ENCODE measurements around the gene SUCO.
"Not testable (repeated sequence)": the region's sequence is repeated elsewhere in the genome, so short reads cannot be mapped to it uniquely, and the experiment has no call there.

Gene SUCO

DNA sequence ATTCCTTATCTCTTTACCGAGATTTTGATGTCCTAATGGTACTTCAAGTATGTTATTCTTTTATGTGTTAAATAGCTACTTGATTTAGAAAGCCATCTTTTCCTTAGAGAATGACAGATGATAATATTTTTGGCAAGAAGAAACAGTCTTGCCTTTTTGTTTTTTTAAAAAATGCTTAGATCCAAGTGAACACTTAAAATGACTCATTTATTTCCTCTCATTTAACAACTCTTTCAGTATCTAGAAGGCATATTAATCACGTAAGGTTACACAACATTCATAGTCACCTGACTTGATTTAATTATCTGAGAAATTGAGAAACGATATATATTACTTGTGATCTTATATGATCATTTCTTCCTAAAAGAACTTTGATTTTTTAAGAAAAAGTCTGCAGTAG lies 52.4 kb downstream of the SUCO start:
- Histone ChIP-seq H3K9me3 (ENCODE audit: control insufficient read depth in 1 of 2, low read length in 2 of 2) (no peaks in the 10 kb centered on the region), H3K4me1 (ENCODE audit: control insufficient read depth in 1 of 2, insufficient read depth in 2 of 2, low read length in 2 of 2) (no peaks in the 10 kb centered on the region), H3K4me3 (ENCODE audit: low read depth in 1 of 2, low read length in 2 of 2) (no peak overlapping the region), H3K9ac (ENCODE audit: low read depth in 1 of 2, low read length in 2 of 2) (no peak overlapping the region), H3K27ac (ENCODE audit: low read depth, low read length) (no peak overlapping the region), H3K27me3 (ENCODE audit: control insufficient read depth in 1 of 2, insufficient read depth in 2 of 2, low read length in 2 of 2) (no peaks in the 10 kb centered on the region), H3K36me3 (ENCODE audit: control insufficient read depth in 1 of 2, insufficient read depth in 2 of 2, low read length in 2 of 2) (peaks cover 8 to 24% of the 10 kb centered on the region in 2 donors)

DNA sequence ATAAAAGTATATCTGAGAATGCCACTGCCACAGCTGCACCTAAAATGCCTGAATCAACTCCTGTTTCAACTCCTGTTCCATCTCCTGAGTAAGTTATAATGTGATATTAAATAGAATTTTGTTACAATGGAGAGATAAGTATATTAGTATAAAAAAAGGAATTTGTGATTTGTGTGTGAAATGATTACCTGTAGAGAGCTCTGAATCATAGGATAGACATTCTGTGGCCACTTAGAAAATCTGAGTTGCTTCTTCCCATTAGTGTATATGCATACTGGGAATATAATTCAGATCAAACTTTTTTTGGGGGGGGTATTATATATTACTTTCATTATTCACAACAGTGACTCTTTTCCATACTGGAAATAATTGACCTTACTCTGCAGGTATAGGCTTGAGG lies 52.9 kb downstream of the SUCO start:
- H3K27ac ChIP-seq (ENCODE audit: low read depth, low read length) = no peak overlapping the region
- no peaks in the 10 kb centered on the region for H3K9me3 ChIP-seq (ENCODE audit: control insufficient read depth in 1 of 2, low read length in 2 of 2)
- H3K27me3 ChIP-seq (ENCODE audit: control insufficient read depth in 1 of 2, insufficient read depth in 2 of 2, low read length in 2 of 2) = no peaks in the 10 kb centered on the region
- H3K4me1 ChIP-seq (ENCODE audit: control insufficient read depth in 1 of 2, insufficient read depth in 2 of 2, low read length in 2 of 2) = no peaks in the 10 kb centered on the region
- H3K9ac ChIP-seq (ENCODE audit: low read depth in 1 of 2, low read length in 2 of 2) = no peak overlapping the region
- H3K36me3 ChIP-seq (ENCODE audit: control insufficient read depth in 1 of 2, insufficient read depth in 2 of 2, low read length in 2 of 2) = peaks cover 13 to 29% of the 10 kb centered on the region in 2 donors
- H3K4me3 ChIP-seq (ENCODE audit: low read depth in 1 of 2, low read length in 2 of 2) = no peak overlapping the region

DNA sequence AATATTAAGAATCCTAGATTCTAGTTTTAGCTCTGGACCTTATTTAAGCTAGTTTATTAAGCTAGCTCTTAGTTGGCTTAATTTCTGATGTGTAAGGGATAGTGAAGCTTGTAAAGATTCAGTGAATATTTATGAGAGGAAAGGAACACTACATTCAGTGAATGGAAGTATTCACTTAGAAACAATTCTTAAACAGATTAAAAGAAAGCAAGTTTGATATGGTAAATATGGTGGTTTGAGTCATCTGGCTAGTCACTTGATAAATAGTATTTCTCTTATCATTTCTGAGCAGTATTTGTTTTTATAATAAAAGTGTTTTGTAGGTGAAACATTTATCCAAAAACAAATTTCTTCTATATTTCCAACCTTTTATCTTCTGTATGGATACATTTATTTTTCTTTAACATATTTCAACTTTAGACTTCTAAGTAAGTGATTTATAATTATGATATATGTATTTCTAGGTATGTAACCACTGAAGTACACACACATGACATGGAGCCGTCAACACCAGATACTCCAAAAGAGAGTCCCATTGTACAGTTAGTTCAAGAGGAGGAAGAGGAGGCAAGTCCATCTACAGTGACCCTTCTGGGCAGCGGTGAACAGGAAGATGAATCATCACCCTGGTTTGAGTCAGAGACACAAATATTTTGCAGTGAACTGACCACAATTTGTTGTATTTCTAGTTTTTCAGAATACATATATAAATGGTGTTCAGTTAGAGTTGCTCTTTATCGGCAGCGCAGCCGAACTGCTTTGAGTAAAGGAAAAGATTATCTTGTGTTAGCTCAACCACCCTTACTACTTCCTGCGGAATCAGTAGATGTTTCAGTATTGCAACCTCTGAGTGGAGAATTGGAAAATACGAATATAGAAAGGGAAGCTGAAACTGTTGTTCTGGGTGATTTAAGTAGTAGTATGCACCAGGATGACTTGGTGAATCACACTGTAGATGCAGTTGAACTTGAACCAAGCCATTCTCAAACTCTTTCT lies 55.6 kb downstream of the SUCO start:
- no peak overlapping the region for H3K27ac ChIP-seq (ENCODE audit: low read depth, low read length)
- H3K36me3 ChIP-seq (ENCODE audit: control insufficient read depth in 1 of 2, insufficient read depth in 2 of 2, low read length in 2 of 2) = peaks cover 13 to 25% of the 10 kb centered on the region in 2 donors
- no peak overlapping the region for H3K9ac ChIP-seq (ENCODE audit: low read depth in 1 of 2, low read length in 2 of 2)
- no peaks in the 10 kb centered on the region for H3K27me3 ChIP-seq (ENCODE audit: control insufficient read depth in 1 of 2, insufficient read depth in 2 of 2, low read length in 2 of 2)
- no peak overlapping the region for H3K4me3 ChIP-seq (ENCODE audit: low read depth in 1 of 2, low read length in 2 of 2)
- no peaks in the 10 kb centered on the region for H3K9me3 ChIP-seq (ENCODE audit: control insufficient read depth in 1 of 2, low read length in 2 of 2)
- no peaks in the 10 kb centered on the region for H3K4me1 ChIP-seq (ENCODE audit: control insufficient read depth in 1 of 2, insufficient read depth in 2 of 2, low read length in 2 of 2)

DNA sequence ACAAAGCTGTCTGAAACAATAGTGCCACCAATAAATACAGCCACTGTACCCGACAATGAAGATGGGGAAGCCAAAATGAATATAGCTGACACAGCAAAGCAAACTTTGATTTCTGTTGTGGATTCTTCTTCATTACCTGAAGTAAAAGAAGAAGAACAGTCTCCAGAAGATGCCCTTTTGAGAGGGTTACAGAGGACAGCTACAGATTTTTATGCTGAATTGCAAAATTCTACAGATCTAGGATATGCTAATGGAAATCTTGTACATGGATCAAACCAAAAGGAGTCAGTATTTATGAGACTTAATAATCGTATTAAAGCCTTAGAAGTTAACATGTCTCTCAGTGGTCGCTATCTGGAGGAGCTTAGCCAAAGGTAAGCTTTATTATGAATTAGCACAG lies 56.6 kb downstream of the SUCO start:
- no peaks in the 10 kb centered on the region for H3K9me3 ChIP-seq (ENCODE audit: control insufficient read depth in 1 of 2, low read length in 2 of 2)
- H3K27ac ChIP-seq (ENCODE audit: low read depth, low read length) = no peak overlapping the region
- peaks cover 13 to 25% of the 10 kb centered on the region in 2 donors for H3K36me3 ChIP-seq (ENCODE audit: control insufficient read depth in 1 of 2, insufficient read depth in 2 of 2, low read length in 2 of 2)
- H3K4me3 ChIP-seq (ENCODE audit: low read depth in 1 of 2, low read length in 2 of 2) = no peak overlapping the region
- no peaks in the 10 kb centered on the region for H3K4me1 ChIP-seq (ENCODE audit: control insufficient read depth in 1 of 2, insufficient read depth in 2 of 2, low read length in 2 of 2)
- no peaks in the 10 kb centered on the region for H3K27me3 ChIP-seq (ENCODE audit: control insufficient read depth in 1 of 2, insufficient read depth in 2 of 2, low read length in 2 of 2)
- H3K9ac ChIP-seq (ENCODE audit: low read depth in 1 of 2, low read length in 2 of 2) = no peak overlapping the region

DNA sequence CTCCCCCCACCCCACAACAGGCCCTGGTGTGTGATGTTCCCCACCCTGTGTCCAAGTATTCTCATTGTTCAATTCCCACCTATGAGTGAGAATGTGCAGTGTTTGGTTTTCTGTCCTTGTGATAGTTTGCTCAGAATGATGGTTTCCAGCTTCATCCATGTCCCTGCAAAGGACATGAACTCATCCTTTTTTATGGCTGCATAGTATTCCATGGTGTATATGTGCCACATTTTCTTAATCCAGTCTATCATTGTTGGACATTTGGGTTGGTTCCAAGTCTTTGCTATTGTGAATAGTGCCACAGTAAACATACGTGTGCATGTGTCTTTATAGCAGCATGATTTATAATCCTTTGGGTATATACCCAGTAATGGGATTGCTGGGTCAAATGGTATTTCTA lies 58.5 kb downstream of the SUCO start:
- not testable (repeated sequence) for H3K4me3 ChIP-seq (ENCODE audit: low read depth in 1 of 2, low read length in 2 of 2); H3K27ac ChIP-seq (ENCODE audit: low read depth, low read length); H3K9me3 ChIP-seq (ENCODE audit: control insufficient read depth in 1 of 2, low read length in 2 of 2); H3K4me1 ChIP-seq (ENCODE audit: control insufficient read depth in 1 of 2, insufficient read depth in 2 of 2, low read length in 2 of 2); H3K9ac ChIP-seq (ENCODE audit: low read depth in 1 of 2, low read length in 2 of 2); H3K27me3 ChIP-seq (ENCODE audit: control insufficient read depth in 1 of 2, insufficient read depth in 2 of 2, low read length in 2 of 2)
- H3K36me3 ChIP-seq (ENCODE audit: control insufficient read depth in 1 of 2, insufficient read depth in 2 of 2, low read length in 2 of 2) = peaks cover 13 to 31% of the 10 kb centered on the region in 2 donors

DNA sequence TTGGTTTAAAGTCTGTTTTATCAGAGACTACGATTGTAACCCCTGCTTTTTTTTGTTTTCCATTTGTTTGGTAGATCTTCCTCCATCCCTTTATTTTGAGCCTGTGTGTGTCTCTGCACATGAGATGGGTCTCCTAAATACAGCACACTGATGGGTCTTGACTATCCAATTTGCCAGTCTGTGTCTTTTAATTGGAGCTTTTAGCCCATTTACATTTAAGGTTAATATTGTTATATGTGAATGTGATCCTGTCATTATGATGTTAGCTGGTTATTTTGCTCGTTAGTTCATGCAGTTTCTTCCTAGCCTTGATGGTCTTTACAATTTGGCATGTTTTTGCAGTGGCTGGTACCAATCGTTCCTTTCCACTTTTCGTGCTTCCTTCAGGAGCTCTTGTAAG lies 62.1 kb downstream of the SUCO start:
- not testable (repeated sequence) for H3K4me3 ChIP-seq (ENCODE audit: low read depth in 1 of 2, low read length in 2 of 2); H3K27ac ChIP-seq (ENCODE audit: low read depth, low read length); H3K9ac ChIP-seq (ENCODE audit: low read depth in 1 of 2, low read length in 2 of 2); H3K27me3 ChIP-seq (ENCODE audit: control insufficient read depth in 1 of 2, insufficient read depth in 2 of 2, low read length in 2 of 2); H3K9me3 ChIP-seq (ENCODE audit: control insufficient read depth in 1 of 2, low read length in 2 of 2); H3K4me1 ChIP-seq (ENCODE audit: control insufficient read depth in 1 of 2, insufficient read depth in 2 of 2, low read length in 2 of 2)
- H3K36me3 ChIP-seq (ENCODE audit: control insufficient read depth in 1 of 2, insufficient read depth in 2 of 2, low read length in 2 of 2) = peaks cover 11 to 33% of the 10 kb centered on the region in 2 donors

DNA sequence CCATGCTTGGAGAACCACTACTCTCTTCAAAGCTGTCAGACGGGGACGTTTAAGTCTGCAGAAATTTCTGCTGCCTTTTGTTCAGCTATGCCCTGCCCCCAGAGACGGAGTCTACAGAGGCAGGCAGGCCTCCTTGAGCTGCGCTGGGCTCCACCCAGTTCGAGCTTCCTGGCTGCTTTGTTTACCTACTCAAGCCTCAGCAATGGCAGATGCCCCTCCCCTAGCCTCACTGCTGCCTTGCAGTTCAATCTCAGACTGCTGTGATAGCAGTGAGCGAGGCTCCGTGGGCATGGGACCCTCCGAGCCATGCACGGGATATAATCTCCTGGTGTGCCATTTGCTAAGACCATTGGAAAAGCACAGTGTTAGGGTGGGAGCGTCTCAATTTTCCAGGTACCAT lies 63.8 kb downstream of the SUCO start:
- H3K36me3 ChIP-seq (ENCODE audit: control insufficient read depth in 1 of 2, insufficient read depth in 2 of 2, low read length in 2 of 2) = peaks cover 3 to 37% of the 10 kb centered on the region in 2 donors
- H3K27ac ChIP-seq (ENCODE audit: low read depth, low read length); H3K27me3 ChIP-seq (ENCODE audit: control insufficient read depth in 1 of 2, insufficient read depth in 2 of 2, low read length in 2 of 2); H3K9me3 ChIP-seq (ENCODE audit: control insufficient read depth in 1 of 2, low read length in 2 of 2); H3K4me3 ChIP-seq (ENCODE audit: low read depth in 1 of 2, low read length in 2 of 2); H3K9ac ChIP-seq (ENCODE audit: low read depth in 1 of 2, low read length in 2 of 2); H3K4me1 ChIP-seq (ENCODE audit: control insufficient read depth in 1 of 2, insufficient read depth in 2 of 2, low read length in 2 of 2): not testable (repeated sequence)

DNA sequence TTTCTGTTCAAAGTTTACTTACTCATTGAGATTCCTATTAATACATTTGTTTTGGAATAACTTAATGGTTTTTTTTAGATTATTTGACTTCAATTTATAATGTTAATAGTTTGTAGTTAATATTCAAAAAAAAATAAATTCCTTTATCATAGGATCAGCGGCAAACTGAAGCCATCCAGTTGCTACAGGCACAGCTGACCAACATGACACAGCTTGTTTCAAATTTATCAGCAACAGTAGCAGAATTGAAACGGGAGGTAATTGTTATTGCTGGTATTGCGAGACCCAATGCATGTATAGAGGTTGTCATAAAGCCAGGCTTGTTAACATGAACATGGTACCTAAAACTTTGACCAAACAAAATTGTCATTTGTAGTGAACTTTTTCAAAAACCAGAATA lies 67.0 kb downstream of the SUCO start:
- Histone ChIP-seq H3K4me3 (ENCODE audit: low read depth in 1 of 2, low read length in 2 of 2) (no peak overlapping the region), H3K36me3 (ENCODE audit: control insufficient read depth in 1 of 2, insufficient read depth in 2 of 2, low read length in 2 of 2) (peaks cover 9 to 54% of the 10 kb centered on the region in 2 donors)

DNA sequence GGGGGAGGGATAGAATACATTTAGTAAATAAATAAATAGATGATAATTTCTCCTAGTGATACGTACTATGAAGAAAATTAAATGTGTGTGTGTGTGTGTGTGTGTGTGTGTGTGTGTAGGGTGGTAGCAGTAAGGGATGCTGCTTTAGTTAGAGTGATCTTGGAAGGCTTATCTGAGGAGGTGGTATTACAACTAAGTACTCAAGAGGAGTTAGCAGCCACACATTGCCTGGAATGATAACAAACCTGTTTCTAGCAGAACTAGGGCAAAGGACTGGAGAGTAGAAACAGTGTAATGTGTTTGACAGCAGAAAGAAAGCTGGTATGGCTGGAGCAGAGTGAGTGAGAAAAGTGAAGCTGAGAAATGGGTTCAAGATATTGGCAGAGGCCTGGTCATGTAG lies 67.7 kb downstream of the SUCO start:
- no peak overlapping the region for H3K27ac ChIP-seq (ENCODE audit: low read depth, low read length)
- peaks cover 0 to 3% of the 10 kb centered on the region in 2 donors for H3K9me3 ChIP-seq (ENCODE audit: control insufficient read depth in 1 of 2, low read length in 2 of 2)
- H3K36me3 ChIP-seq (ENCODE audit: control insufficient read depth in 1 of 2, insufficient read depth in 2 of 2, low read length in 2 of 2) = peaks cover 9 to 52% of the 10 kb centered on the region in 2 donors
- no peaks in the 10 kb centered on the region for H3K27me3 ChIP-seq (ENCODE audit: control insufficient read depth in 1 of 2, insufficient read depth in 2 of 2, low read length in 2 of 2)
- H3K4me1 ChIP-seq (ENCODE audit: control insufficient read depth in 1 of 2, insufficient read depth in 2 of 2, low read length in 2 of 2) = no peaks in the 10 kb centered on the region
- no peak overlapping the region for H3K9ac ChIP-seq (ENCODE audit: low read depth in 1 of 2, low read length in 2 of 2)
- H3K4me3 ChIP-seq (ENCODE audit: low read depth in 1 of 2, low read length in 2 of 2) = no peak overlapping the region

More for the DNA sequence above, 67.0 kb downstream of the SUCO start:
- Histone ChIP-seq H3K27me3 (ENCODE audit: control insufficient read depth in 1 of 2, insufficient read depth in 2 of 2, low read length in 2 of 2) (no peaks in the 10 kb centered on the region), H3K9ac (ENCODE audit: low read depth in 1 of 2, low read length in 2 of 2) (no peak overlapping the region), H3K9me3 (ENCODE audit: control insufficient read depth in 1 of 2, low read length in 2 of 2) (peaks cover 0 to 3% of the 10 kb centered on the region in 2 donors), H3K4me1 (ENCODE audit: control insufficient read depth in 1 of 2, insufficient read depth in 2 of 2, low read length in 2 of 2) (no peaks in the 10 kb centered on the region), H3K27ac (ENCODE audit: low read depth, low read length) (no peak overlapping the region)

DNA sequence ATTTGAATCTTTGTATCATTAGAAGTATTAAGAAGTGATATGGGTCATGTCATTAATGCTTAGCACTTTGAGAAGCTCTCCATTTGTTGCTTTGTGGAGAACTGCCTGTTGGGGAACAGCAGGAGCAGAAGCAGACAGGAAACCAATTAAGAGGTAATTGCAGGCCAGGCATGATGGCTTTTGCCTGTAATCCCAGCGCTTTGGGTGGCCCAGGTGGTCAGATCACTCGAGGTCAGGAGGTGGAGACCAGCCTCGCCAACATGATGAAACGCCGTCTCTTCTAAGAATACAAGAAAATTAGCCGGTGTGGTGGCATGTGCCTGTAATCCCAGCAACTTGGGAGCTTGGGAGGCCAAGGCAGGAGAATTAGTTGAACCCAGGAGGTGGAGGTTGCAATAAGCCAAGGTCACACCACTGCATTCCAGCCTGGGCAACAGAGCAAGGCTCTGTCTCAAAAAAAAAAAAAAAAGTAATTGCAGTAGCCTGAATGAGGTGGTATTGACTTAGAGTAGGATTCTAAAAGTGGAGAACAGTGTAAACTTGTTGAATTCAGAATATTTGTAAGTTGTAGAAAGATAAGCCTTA lies 68.2 kb downstream of the SUCO start:
- Histone ChIP-seq H3K27ac (ENCODE audit: low read depth, low read length) (no peak overlapping the region), H3K9me3 (ENCODE audit: control insufficient read depth in 1 of 2, low read length in 2 of 2) (peaks cover 0 to 3% of the 10 kb centered on the region in 2 donors), H3K4me3 (ENCODE audit: low read depth in 1 of 2, low read length in 2 of 2) (no peak overlapping the region), H3K27me3 (ENCODE audit: control insufficient read depth in 1 of 2, insufficient read depth in 2 of 2, low read length in 2 of 2) (no peaks in the 10 kb centered on the region), H3K4me1 (ENCODE audit: control insufficient read depth in 1 of 2, insufficient read depth in 2 of 2, low read length in 2 of 2) (no peaks in the 10 kb centered on the region), H3K36me3 (ENCODE audit: control insufficient read depth in 1 of 2, insufficient read depth in 2 of 2, low read length in 2 of 2) (peaks cover 9 to 51% of the 10 kb centered on the region in 2 donors), H3K9ac (ENCODE audit: low read depth in 1 of 2, low read length in 2 of 2) (no peak overlapping the region)
